ENCODE data around the gene COL6A3. TPM values are rescaled to one million over a fixed set of nuclear protein-coding genes. Genes with fewer than 3 reads are reported as not detected.

COL6A3 gene
- total and polyA plus RNA-seq, 2 of the 13 experiments (the other 11 are each of a cell fraction or from before 2014, with no cell fraction given), result 0.03 TPM; not detected in 1

DNA sequence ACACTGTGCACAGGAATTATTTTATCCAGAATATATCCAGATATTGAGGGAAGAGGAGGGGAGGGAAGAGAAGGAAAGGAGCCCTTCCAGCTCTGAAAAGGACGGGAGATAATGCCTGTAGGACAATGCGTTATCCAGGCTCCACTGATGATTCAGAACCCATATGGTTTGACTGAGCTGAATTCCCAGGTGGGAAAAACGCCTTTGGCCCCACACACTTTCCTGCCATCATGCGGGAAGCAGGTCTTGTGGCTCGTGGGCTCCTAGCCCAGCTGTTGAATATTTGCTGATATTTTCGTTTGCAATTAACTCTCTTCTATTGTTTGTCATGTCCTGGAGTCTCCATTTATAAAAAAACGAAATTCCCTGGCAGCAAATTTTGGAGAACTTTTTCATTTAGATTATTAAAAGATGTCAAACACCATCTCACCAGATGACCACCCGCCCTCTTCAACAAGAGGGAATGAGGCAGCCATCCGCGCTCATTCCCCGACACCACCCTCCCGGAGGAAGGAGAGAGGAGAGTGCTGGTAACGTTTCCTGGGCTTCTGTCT lies 8.9 kb downstream of the COL6A3 start:
- Histone ChIP-seq H3K4me1 (ENCODE audit: insufficient read depth, low read length) (no peaks in the 10 kb centered on the region), H3K79me2 (ENCODE audit: insufficient read depth, low read length) (no peaks in the 10 kb centered on the region), H4K20me1 (ENCODE audit: insufficient read depth, low read length) (no peaks in the 10 kb centered on the region), H3K27ac (ENCODE audit: extremely low read length, insufficient read depth, low read length) (no peak overlapping the region), H3K9ac (ENCODE audit: insufficient read depth, low read depth, low read length) (no peak overlapping the region), H2AFZ (ENCODE audit: low read length) (no peak overlapping the region), H3K27me3 (ENCODE audit: control insufficient read depth in 1 of 2, insufficient read depth in 2 of 2, low read length in 2 of 2) (peaks cover 3 to 58% of the 10 kb centered on the region in 2 experiments; a peak in 4 of 5 replicates), H3K36me3 (replicated peaks in 1 of 2; ENCODE audit: control insufficient read depth in 1 of 2, insufficient read depth in 2 of 2, low read length in 2 of 2) (no peaks in the 10 kb centered on the region), H3K4me2 (ENCODE audit: low read depth, low read length) (no peak overlapping the region), H3K9me3 (ENCODE audit: low read length) (no peaks in the 10 kb centered on the region), H3K4me3 (replicated peaks in 1 of 3; ENCODE audit: insufficient read depth in 1 of 3, low read depth in 2 of 3, low read length in 3 of 3) (no peak overlapping the region)
- intact Hi-C loops (cut with micrococcal nuclease; ENCODE audit: unreplicated experiment), result no loop called here
- FAIRE-seq (no peak), ATAC-seq (no peak), DNase-seq (ENCODE audit: low spot score) (no peak)
- TF ChIP-seq, protein P1, sequence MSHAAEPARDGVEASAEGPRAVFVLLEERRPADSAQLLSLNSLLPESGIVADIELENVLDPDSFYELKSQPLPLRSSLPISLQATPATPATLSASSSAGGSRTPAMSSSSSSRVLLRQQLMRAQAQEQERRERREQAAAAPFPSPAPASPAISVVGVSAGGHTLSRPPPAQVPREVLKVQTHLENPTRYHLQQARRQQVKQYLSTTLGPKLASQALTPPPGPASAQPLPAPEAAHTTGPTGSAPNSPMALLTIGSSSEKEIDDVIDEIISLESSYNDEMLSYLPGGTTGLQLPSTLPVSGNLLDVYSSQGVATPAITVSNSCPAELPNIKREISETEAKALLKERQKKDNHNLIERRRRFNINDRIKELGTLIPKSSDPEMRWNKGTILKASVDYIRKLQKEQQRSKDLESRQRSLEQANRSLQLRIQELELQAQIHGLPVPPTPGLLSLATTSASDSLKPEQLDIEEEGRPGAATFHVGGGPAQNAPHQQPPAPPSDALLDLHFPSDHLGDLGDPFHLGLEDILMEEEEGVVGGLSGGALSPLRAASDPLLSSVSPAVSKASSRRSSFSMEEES (CRISPR knock-in tag; IDR thresholded peaks at IDR 0.05), result no peak
- TF ChIP-seq, protein P2, sequence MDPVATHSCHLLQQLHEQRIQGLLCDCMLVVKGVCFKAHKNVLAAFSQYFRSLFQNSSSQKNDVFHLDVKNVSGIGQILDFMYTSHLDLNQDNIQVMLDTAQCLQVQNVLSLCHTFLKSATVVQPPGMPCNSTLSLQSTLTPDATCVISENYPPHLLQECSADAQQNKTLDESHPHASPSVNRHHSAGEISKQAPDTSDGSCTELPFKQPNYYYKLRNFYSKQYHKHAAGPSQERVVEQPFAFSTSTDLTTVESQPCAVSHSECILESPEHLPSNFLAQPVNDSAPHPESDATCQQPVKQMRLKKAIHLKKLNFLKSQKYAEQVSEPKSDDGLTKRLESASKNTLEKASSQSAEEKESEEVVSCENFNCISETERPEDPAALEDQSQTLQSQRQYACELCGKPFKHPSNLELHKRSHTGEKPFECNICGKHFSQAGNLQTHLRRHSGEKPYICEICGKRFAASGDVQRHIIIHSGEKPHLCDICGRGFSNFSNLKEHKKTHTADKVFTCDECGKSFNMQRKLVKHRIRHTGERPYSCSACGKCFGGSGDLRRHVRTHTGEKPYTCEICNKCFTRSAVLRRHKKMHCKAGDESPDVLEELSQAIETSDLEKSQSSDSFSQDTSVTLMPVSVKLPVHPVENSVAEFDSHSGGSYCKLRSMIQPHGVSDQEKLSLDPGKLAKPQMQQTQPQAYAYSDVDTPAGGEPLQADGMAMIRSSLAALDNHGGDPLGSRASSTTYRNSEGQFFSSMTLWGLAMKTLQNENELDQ (CRISPR knock-in tag; IDR thresholded peaks at IDR 0.05; ENCODE audit: borderline replicate concordance), result no peak
- TF ChIP-seq ZNF251 (CRISPR knock-in tag; IDR thresholded peaks at IDR 0.05), result no peak
- TF ChIP-seq ARHGAP35 (CRISPR knock-in tag; IDR thresholded peaks at IDR 0.05; ENCODE audit: borderline replicate concordance), result no peak
- 0 out of 2 replicates have a peak, but pooled peaks have one; percentile 52 for TF ChIP-seq EZH2 (conservative IDR thresholded peaks at IDR 0.05; ENCODE audit: low read depth, low read length)
- TF ChIP-seq RORA (CRISPR knock-in tag; IDR thresholded peaks at IDR 0.05), result no peak
- TF ChIP-seq, protein P3, sequence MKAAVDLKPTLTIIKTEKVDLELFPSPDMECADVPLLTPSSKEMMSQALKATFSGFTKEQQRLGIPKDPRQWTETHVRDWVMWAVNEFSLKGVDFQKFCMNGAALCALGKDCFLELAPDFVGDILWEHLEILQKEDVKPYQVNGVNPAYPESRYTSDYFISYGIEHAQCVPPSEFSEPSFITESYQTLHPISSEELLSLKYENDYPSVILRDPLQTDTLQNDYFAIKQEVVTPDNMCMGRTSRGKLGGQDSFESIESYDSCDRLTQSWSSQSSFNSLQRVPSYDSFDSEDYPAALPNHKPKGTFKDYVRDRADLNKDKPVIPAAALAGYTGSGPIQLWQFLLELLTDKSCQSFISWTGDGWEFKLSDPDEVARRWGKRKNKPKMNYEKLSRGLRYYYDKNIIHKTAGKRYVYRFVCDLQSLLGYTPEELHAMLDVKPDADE (CRISPR knock-in tag; IDR thresholded peaks at IDR 0.05), result no peak
- TF ChIP-seq HNRNPUL1 (IDR thresholded peaks at IDR 0.05; ENCODE audit: low read depth, low read length), result no peak
- peak; percentile 76 for TF ChIP-seq CBX2 (IDR thresholded peaks at IDR 0.05; ENCODE audit: low read depth, low read length)
- TF ChIP-seq CBX2 (CRISPR knock-in tag; IDR thresholded peaks at IDR 0.05; ENCODE audit: low read depth), result no peak
- TF ChIP-seq ZFP1 (CRISPR knock-in tag; IDR thresholded peaks at IDR 0.05), result no peak
- no peak for TF ChIP-seq SMARCC2 (IDR thresholded peaks at IDR 0.05)
- 0 out of 2 replicates have a peak, but pooled peaks have one; percentile 59 for TF ChIP-seq RNF2 (conservative IDR thresholded peaks at IDR 0.05; ENCODE audit: low read depth)
- in situ Hi-C loops (cut with HindIII; ENCODE audit: extremely low pct_ligation_motif_present, low pct_unique_long_range_greater_than_20kb), result no loop called here
- CTCF ChIA-PET (ENCODE audit: low intra/inter-chr PET ratio, low total read pairs), result no interaction called here
- POLR2A ChIA-PET, result no interaction called here
- 4% methylated on average over 13 of the region's 13 CpGs for WGBS (ENCODE audit: low lambda C conversion rate)
- BruUV-seq (replicated peaks), result no TSS peak

Data from HepG2 (cell line).